Measurements from ENCODE around the gene PAK5.

Gene PAK5

DNA sequence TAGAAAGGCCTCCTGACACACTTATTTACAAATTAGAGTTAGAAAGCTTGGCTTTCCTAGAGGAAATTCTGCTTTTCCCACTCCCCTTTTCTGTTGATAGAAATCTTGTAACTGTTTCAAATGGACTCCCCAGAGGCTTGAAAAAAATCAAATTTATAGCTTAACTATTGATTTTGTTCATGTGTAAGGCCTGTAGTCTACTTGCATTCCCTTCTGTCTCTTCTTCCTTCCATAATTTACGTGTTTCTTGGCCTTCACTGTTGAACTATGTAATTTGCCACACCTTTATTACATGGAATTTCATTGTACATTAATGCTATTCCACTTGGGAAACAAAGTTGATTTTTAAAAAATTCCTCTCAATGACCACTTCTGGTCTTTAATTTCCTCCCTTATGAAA is 243.1 kb downstream of the PAK5 start:
- CTCF ChIA-PET, result interaction anchor here (0.9 kb wide), 1 partner anchor 8 kb away, joined by 3 read pairs; no protein-coding TSS in a partner anchor
- no peak for DNase-seq (ENCODE audit: extremely low spot score)
- TF ChIP-seq, protein P1, sequence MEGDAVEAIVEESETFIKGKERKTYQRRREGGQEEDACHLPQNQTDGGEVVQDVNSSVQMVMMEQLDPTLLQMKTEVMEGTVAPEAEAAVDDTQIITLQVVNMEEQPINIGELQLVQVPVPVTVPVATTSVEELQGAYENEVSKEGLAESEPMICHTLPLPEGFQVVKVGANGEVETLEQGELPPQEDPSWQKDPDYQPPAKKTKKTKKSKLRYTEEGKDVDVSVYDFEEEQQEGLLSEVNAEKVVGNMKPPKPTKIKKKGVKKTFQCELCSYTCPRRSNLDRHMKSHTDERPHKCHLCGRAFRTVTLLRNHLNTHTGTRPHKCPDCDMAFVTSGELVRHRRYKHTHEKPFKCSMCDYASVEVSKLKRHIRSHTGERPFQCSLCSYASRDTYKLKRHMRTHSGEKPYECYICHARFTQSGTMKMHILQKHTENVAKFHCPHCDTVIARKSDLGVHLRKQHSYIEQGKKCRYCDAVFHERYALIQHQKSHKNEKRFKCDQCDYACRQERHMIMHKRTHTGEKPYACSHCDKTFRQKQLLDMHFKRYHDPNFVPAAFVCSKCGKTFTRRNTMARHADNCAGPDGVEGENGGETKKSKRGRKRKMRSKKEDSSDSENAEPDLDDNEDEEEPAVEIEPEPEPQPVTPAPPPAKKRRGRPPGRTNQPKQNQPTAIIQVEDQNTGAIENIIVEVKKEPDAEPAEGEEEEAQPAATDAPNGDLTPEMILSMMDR (IDR thresholded peaks at IDR 0.05; ENCODE audit: control extremely low read depth, extremely low read depth, low read depth, missing control alignments), result no peak
- POLR2A ChIA-PET, result no interaction called here

DNA sequence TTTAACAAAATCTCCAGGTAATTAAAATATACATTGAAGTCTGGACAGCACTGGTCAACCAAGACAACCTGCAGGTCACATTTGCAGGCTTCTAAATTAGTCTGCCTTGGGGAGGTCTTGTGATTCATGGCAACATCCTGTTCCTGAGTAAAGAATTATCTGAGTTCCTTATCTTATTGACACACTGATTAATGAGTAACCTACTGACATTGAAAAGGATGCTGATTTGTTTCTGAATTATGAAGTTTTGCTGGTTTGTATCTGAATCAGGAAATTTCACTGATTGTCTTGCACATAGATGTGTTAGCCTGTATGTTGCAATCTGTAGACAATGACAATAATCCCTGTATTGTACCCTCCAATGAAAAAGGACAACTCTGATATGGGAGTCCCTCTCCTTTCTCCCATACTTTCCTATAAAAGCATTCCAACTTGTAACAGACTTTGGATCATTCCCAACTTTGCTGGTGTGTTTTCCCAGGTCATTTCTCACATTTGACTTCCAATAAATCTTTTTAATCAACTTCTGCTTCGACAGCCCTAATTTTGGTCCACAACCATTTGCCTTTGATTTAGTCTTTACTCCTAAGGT is 244.5 kb downstream of the PAK5 start:
- CTCF ChIA-PET, result interaction anchor here (1.1 kb wide), 1 partner anchor 169 kb away, joined by 3 read pairs; no protein-coding TSS in a partner anchor

DNA sequence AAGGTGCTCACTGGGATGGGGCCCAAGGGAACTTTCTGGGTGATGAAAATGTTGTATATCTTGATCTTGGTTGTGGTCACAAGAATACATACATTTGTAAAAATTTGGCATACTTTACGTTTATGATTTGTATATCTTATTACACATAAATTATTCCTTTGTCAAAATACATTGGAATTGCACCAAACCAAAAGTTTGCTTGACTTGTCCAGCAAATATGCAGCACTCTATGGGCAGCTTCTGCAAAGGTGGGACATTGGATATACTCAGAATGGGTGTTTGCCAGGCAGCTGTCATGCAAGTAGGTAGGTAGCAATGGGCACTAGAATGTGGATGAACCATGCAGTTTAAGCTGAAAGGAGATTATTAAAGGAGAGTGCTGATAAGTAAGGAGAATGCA is 246.5 kb downstream of the PAK5 start:
- POLR2A ChIA-PET, result no interaction called here
- CTCF ChIA-PET, result no interaction called here
- no peak for DNase-seq (ENCODE audit: extremely low spot score)
- TF ChIP-seq, protein P1 (IDR thresholded peaks at IDR 0.05; ENCODE audit: control extremely low read depth, extremely low read depth, low read depth, missing control alignments), result no peak

More for the DNA sequence above, 244.5 kb downstream of the PAK5 start:
- DNase-seq (ENCODE audit: extremely low spot score), result no peak
- POLR2A ChIA-PET, result no interaction called here
- TF ChIP-seq, protein P1 (IDR thresholded peaks at IDR 0.05; ENCODE audit: control extremely low read depth, extremely low read depth, low read depth, missing control alignments), result no peak

DNA sequence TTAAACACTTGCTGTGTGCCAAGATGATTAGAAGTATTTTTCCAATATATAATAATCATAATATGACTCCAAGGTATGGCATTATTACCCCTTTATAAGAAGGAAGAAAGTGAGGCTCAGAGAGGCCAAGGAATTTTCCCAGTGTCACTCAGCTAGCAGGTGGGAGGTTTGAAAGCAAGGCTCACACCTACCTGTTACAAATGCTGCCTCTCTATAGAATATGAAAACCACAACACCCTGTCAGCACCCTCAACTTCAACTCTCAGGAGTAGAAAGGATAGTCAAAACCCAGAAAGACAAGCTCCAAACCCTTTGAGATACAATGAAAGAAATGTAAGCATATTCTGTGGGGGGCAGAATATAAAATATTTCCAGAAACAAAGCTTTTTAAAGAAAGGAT is 247.8 kb downstream of the PAK5 start:
- CTCF ChIA-PET, result interaction anchor here (1.0 kb wide), 1 partner anchor 19 kb away, joined by 4 read pairs; no protein-coding TSS in a partner anchor

DNA sequence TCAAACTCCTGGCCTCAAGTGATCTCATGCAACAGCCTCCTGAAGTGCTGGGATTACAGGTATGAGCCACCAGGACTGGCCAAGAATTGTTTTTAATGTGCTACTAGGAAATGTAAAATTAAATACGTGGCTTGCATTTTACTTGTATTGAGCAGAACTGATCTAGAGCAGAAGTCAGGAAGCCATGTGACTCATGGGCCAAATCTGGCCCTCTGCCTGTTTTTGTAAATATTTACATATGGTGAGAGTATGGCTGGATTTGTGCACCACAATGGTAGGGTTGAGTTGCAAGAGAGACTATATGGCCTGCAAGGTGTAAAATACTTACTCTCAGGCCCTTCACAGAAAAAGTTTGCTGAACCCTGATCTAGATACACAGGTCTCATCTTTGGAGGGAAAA is 248.7 kb downstream of the PAK5 start:
- POLR2A ChIA-PET, result no interaction called here
- no peak for DNase-seq (ENCODE audit: extremely low spot score)
- CTCF ChIA-PET, result no interaction called here
- TF ChIP-seq, protein P1 (IDR thresholded peaks at IDR 0.05; ENCODE audit: control extremely low read depth, extremely low read depth, low read depth, missing control alignments), result no peak

More for the DNA sequence above, 247.8 kb downstream of the PAK5 start:
- no peak for DNase-seq (ENCODE audit: extremely low spot score)
- TF ChIP-seq, protein P1 (IDR thresholded peaks at IDR 0.05; ENCODE audit: control extremely low read depth, extremely low read depth, low read depth, missing control alignments), result no peak
- POLR2A ChIA-PET, result no interaction called here

DNA sequence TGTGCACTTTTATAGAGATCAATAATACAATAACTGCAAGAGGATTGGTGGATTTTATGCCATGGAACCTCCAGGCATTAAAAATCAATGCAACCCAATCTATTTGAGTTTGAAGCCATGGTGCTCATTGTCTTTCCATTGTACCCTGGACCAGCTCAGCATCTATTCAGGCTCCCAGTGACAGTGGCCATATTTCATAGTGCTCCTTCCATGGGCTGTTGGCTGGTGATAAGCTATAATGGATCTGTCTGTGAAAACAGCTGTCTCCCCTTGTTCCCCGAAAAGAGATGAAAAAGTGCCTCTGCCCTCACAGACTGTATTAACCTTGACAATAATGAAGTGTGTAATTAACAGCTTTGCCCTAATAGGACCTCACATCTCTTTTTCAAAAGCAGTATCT is 250.2 kb downstream of the PAK5 start:
- POLR2A ChIA-PET, result no interaction called here
- CTCF ChIA-PET, result interaction anchor here (1.4 to 1.7 kb wide), 2 partner anchors 14 to 180 kb away, joined by 4 to 5 read pairs; no protein-coding TSS in a partner anchor
- TF ChIP-seq, protein P1 (IDR thresholded peaks at IDR 0.05; ENCODE audit: control extremely low read depth, extremely low read depth, low read depth, missing control alignments), result no peak
- no peak for DNase-seq (ENCODE audit: extremely low spot score)

All from GM10248 (cell line).